ENCODE results near the gene EFNB1. TPM values are rescaled to one million over a fixed set of nuclear protein-coding genes. Genes with fewer than 3 reads are reported as not detected.

The EFNB1 gene
- total RNA-seq, 2 experiments from 2014 or later = 2.9 to 3.1 TPM

- H3K4me1 Mint-ChIP-seq (ENCODE audit: low read depth) = peaks cover 2% of the 10 kb centered on the region
- no peaks in the 10 kb centered on the region for H3K36me3 Mint-ChIP-seq (ENCODE audit: low read depth)
- peaks cover under 1% of the 10 kb centered on the region for H3K4me1 ChIP-seq (ENCODE audit: insufficient read depth, low read length)
- ATAC-seq (ENCODE audit: poor library complexity) (peak; percentile 58), DNase-seq (peak in 3 of 14 experiments; percentile 24 to 45 (median 40))
- no peaks in the 10 kb centered on the region for H3K9me3 Mint-ChIP-seq
- intact Hi-C loops (cut with DNase I, micrococcal nuclease) = loop anchor here (1.0 to 10.0 kb wide), 3 partner anchors 399 to 1312 kb away; partner anchors contain the start of gene IGBP1 (in 1 of the 2)
- H3K27ac ChIP-seq (ENCODE audit: low read depth in 1 of 2, low read length in 2 of 2) = no peak overlapping the region
- ChIA-PET CTCF (interaction anchor here (0.9 kb wide), 1 partner anchor 399 kb away, joined by 4 read pairs; no protein-coding TSS in a partner anchor), POLR2A (no interaction called here)
- no peaks in the 10 kb centered on the region for H3K27me3 ChIP-seq (ENCODE audit: control insufficient read depth in 1 of 2, insufficient read depth in 2 of 2, low read length in 2 of 2)
- no peak overlapping the region for H3K27ac Mint-ChIP-seq
- H3K4me3 ChIP-seq (ENCODE audit: low read length) = no peak overlapping the region
- H3K4me3 Mint-ChIP-seq = no peak overlapping the region
- TF ChIP-seq, protein P1, sequence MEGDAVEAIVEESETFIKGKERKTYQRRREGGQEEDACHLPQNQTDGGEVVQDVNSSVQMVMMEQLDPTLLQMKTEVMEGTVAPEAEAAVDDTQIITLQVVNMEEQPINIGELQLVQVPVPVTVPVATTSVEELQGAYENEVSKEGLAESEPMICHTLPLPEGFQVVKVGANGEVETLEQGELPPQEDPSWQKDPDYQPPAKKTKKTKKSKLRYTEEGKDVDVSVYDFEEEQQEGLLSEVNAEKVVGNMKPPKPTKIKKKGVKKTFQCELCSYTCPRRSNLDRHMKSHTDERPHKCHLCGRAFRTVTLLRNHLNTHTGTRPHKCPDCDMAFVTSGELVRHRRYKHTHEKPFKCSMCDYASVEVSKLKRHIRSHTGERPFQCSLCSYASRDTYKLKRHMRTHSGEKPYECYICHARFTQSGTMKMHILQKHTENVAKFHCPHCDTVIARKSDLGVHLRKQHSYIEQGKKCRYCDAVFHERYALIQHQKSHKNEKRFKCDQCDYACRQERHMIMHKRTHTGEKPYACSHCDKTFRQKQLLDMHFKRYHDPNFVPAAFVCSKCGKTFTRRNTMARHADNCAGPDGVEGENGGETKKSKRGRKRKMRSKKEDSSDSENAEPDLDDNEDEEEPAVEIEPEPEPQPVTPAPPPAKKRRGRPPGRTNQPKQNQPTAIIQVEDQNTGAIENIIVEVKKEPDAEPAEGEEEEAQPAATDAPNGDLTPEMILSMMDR (IDR thresholded peaks at IDR 0.05) = no peak
- no peaks in the 10 kb centered on the region for H3K36me3 ChIP-seq (ENCODE audit: insufficient read depth, low read length)
- H3K27me3 Mint-ChIP-seq = no peaks in the 10 kb centered on the region
- H3K9me3 ChIP-seq (ENCODE audit: control insufficient read depth in 1 of 2, insufficient read depth in 1 of 2, low read length in 2 of 2) = no peaks in the 10 kb centered on the region
Observed at GRCh38 chrX:68822641-68823410, 6.0 kb upstream of the EFNB1 start.

- no peak for ATAC-seq (ENCODE audit: poor library complexity)
- Mint-ChIP-seq H3K9me3 (no peaks in the 10 kb centered on the region), H3K4me3 (no peak overlapping the region), H3K27ac (no peak overlapping the region), H3K4me1 (ENCODE audit: low read depth) (peaks cover 6% of the 10 kb centered on the region), H3K27me3 (no peaks in the 10 kb centered on the region), H3K36me3 (ENCODE audit: low read depth) (peaks cover under 1% of the 10 kb centered on the region)
- ChIA-PET POLR2A (no interaction called here), CTCF (no interaction called here)
- TF ChIP-seq, protein P1 (IDR thresholded peaks at IDR 0.05) = no peak
- H3K27me3 ChIP-seq (ENCODE audit: control insufficient read depth in 1 of 2, insufficient read depth in 2 of 2, low read length in 2 of 2) = no peaks in the 10 kb centered on the region
- intact Hi-C loops (cut with DNase I, micrococcal nuclease) = loop anchor here (5.0 to 10.0 kb wide), 2 partner anchors 1274 to 1311 kb away; partner anchors contain the start of gene IGBP1 (in 1 of the 2)
- no peak overlapping the region for H3K27ac ChIP-seq (ENCODE audit: low read depth in 1 of 2, low read length in 2 of 2)
- H3K36me3 ChIP-seq (ENCODE audit: insufficient read depth, low read length) = no peaks in the 10 kb centered on the region
- H3K4me3 ChIP-seq (ENCODE audit: low read length) = no peak overlapping the region
- H3K4me1 ChIP-seq (ENCODE audit: insufficient read depth, low read length) = peaks cover 8% of the 10 kb centered on the region
- no peak for DNase-seq
- H3K9me3 ChIP-seq (ENCODE audit: control insufficient read depth in 1 of 2, insufficient read depth in 1 of 2, low read length in 2 of 2) = no peaks in the 10 kb centered on the region
Observed at GRCh38 chrX:68823413-68824151, 5.2 kb upstream of the EFNB1 start.

- ATAC-seq (ENCODE audit: poor library complexity) (no peak), DNase-seq (no peak)
- no peak overlapping the region for H3K27ac ChIP-seq (ENCODE audit: low read depth in 1 of 2, low read length in 2 of 2)
- no peaks in the 10 kb centered on the region for H3K9me3 ChIP-seq (ENCODE audit: control insufficient read depth in 1 of 2, insufficient read depth in 1 of 2, low read length in 2 of 2)
- H3K27me3 Mint-ChIP-seq = no peaks in the 10 kb centered on the region
- no peak overlapping the region for H3K4me3 ChIP-seq (ENCODE audit: low read length)
- CTCF ChIA-PET = no interaction called here
- TF ChIP-seq, protein P1 (IDR thresholded peaks at IDR 0.05) = no peak
- no peak overlapping the region for H3K27ac Mint-ChIP-seq
- H3K36me3 Mint-ChIP-seq (ENCODE audit: low read depth) = peaks cover 5% of the 10 kb centered on the region
- peaks cover 10% of the 10 kb centered on the region for H3K4me1 Mint-ChIP-seq (ENCODE audit: low read depth)
- H3K36me3 ChIP-seq (ENCODE audit: insufficient read depth, low read length) = no peaks in the 10 kb centered on the region
- peaks cover 9% of the 10 kb centered on the region for H3K4me1 ChIP-seq (ENCODE audit: insufficient read depth, low read length)
- H3K4me3 Mint-ChIP-seq = no peak overlapping the region
- H3K9me3 Mint-ChIP-seq = no peaks in the 10 kb centered on the region
- POLR2A ChIA-PET = no interaction called here
- no peaks in the 10 kb centered on the region for H3K27me3 ChIP-seq (ENCODE audit: control insufficient read depth in 1 of 2, insufficient read depth in 2 of 2, low read length in 2 of 2)
- intact Hi-C loops (cut with DNase I, micrococcal nuclease) = loop anchor here (5.0 to 10.0 kb wide), 2 partner anchors 1273 to 1311 kb away; partner anchors contain the start of gene IGBP1 (in 1 of the 2)
Observed at GRCh38 chrX:68824152-68824433, 4.7 kb upstream of the EFNB1 start.

All from CD4-positive, alpha-beta T cell (primary cell).